H9 (cell line): ENCODE measurements around the gene CYP2J2. TPM values are rescaled to one million over a fixed set of nuclear protein-coding genes. Genes with fewer than 3 reads are reported as not detected.

ENCODE experiments used
- DNase-seq: peaks from one replicate; pipeline ENCODE4 v3.0.0-alpha.2; 2017
- H2AFZ ChIP-seq: one replicate; pipeline ENCODE4 v1.6.1; 2013; ENCODE audit warnings: mild to moderate bottlenecking, low read length, control low read depth, moderate library complexity
- H2AK5ac ChIP-seq: 2 replicates; pipeline ENCODE4 v1.6.1; 2013; ENCODE audit warnings: low read length, control low read depth, mixed read lengths; ENCODE audit not compliant: insufficient read length
- H2BK120ac ChIP-seq: one replicate; pipeline ENCODE4 v1.6.1; 2013; ENCODE audit warnings: low read depth, mild to moderate bottlenecking, low read length, control low read depth, inconsistent platforms; ENCODE audit not compliant: poor library complexity, severe bottlenecking
- H2BK12ac ChIP-seq: 2 replicates; pipeline ENCODE4 v1.6.1; 2013; ENCODE audit warnings: low read length, control low read depth, mixed read lengths, low read depth; ENCODE audit not compliant: insufficient read length
- H2BK15ac ChIP-seq: 2 replicates; pipeline ENCODE4 v1.6.1; 2013; ENCODE audit warnings: low read depth, low read length, control low read depth
- H2BK20ac ChIP-seq: one replicate; pipeline ENCODE4 v1.6.1; 2013; ENCODE audit warnings: low read depth, mild to moderate bottlenecking, low read length, control low read depth, inconsistent platforms; ENCODE audit not compliant: poor library complexity, severe bottlenecking
- H2BK5ac ChIP-seq: 2 replicates; pipeline ENCODE4 v1.6.1; 2013; ENCODE audit warnings: low read length, control low read depth, mixed read lengths; ENCODE audit not compliant: insufficient read length
- H3K14ac ChIP-seq: 2 replicates; pipeline ENCODE4 v1.6.1; 2013; ENCODE audit warnings: low read length, control low read depth; ENCODE audit not compliant: insufficient read depth
- H3K18ac ChIP-seq: 2 replicates; pipeline ENCODE4 v1.6.1; 2013; ENCODE audit warnings: low read depth, mild to moderate bottlenecking, mixed read lengths, low read length, control low read depth; ENCODE audit not compliant: insufficient read length
- H3K23ac ChIP-seq: 2 replicates; pipeline ENCODE4 v1.6.1; 2013; ENCODE audit warnings: low read length, control low read depth, mixed read lengths, low read depth; ENCODE audit not compliant: insufficient read length
- H3K23me2 ChIP-seq: 2 replicates; pipeline ENCODE4 v1.6.1; 2013; ENCODE audit warnings: low read depth, mild to moderate bottlenecking, mixed read lengths, low read length, control low read depth; ENCODE audit not compliant: insufficient read length, poor library complexity, severe bottlenecking
- H3K27ac ChIP-seq: 2 replicates; pipeline ENCODE4 v1.5.1; 2013; ENCODE audit warnings: low read length, control low read depth, mixed read lengths, low read depth; ENCODE audit not compliant: insufficient read length
- H3K27me3 ChIP-seq: 2 replicates; pipeline ENCODE4 v1.6.1; 2013; ENCODE audit warnings: low read length, control low read depth, inconsistent platforms; ENCODE audit not compliant: insufficient read depth
- H3K4ac ChIP-seq: 2 replicates; pipeline ENCODE4 v1.6.1; 2013; ENCODE audit warnings: low read depth, mild to moderate bottlenecking, control low read depth, inconsistent platforms, low read length, moderate library complexity
- H3K4me1 ChIP-seq: 2 replicates; pipeline ENCODE4 v1.6.1; 2013; ENCODE audit warnings: low read length, control low read depth, inconsistent platforms; ENCODE audit not compliant: insufficient read depth
- H3K4me2 ChIP-seq: 2 replicates; pipeline ENCODE4 v1.6.1; 2013; ENCODE audit warnings: low read length, control low read depth, mixed read lengths; ENCODE audit not compliant: insufficient read length, insufficient read depth
- H3K56ac ChIP-seq: 2 replicates; pipeline ENCODE4 v1.6.1; 2013; ENCODE audit warnings: low read depth, mild to moderate bottlenecking, mixed read lengths, low read length, control low read depth; ENCODE audit not compliant: insufficient read length
- H3K79me1 ChIP-seq: 2 replicates; pipeline ENCODE4 v1.6.1; 2013; ENCODE audit warnings: low read depth, mild to moderate bottlenecking, moderate library complexity, low read length, control low read depth, inconsistent platforms; ENCODE audit not compliant: insufficient read depth, poor library complexity, severe bottlenecking
- H3K79me2 ChIP-seq: 2 replicates; pipeline ENCODE4 v1.6.1; 2013; ENCODE audit warnings: low read length, control low read depth, inconsistent platforms; ENCODE audit not compliant: insufficient read depth
- H3K9ac ChIP-seq: 2 replicates; pipeline ENCODE4 v1.6.1; 2013; ENCODE audit warnings: low read length, control low read depth, mixed read lengths; ENCODE audit not compliant: insufficient read length; ENCODE audit errors: extremely low read depth
- H3K9me3 ChIP-seq: one replicate; pipeline ENCODE4 v1.6.1; 2013; ENCODE audit warnings: low read depth, low read length, inconsistent platforms; ENCODE audit not compliant: control insufficient read depth
- H3T11ph ChIP-seq: one replicate; pipeline ENCODE4 v1.6.1; 2013; ENCODE audit warnings: mild to moderate bottlenecking, low read length, control low read depth, inconsistent platforms
- H4K20me1 ChIP-seq: one replicate; pipeline ENCODE4 v1.6.1; 2013; ENCODE audit not compliant: control insufficient read depth, insufficient read length, insufficient read depth
- H4K5ac ChIP-seq: 2 replicates; pipeline ENCODE4 v1.6.1; 2013; ENCODE audit warnings: low read depth, mild to moderate bottlenecking, mixed read lengths, low read length, control low read depth; ENCODE audit not compliant: insufficient read length
- H4K8ac ChIP-seq: replicated peaks from 2 replicates; pipeline ENCODE4 v1.6.1; 2013; ENCODE audit warnings: low read length, control low read depth, mixed read lengths, low read depth; ENCODE audit not compliant: insufficient read length
- H4K91ac ChIP-seq: 2 replicates; pipeline ENCODE4 v1.6.1; 2013; ENCODE audit warnings: low read depth, mild to moderate bottlenecking, moderate library complexity, mixed read lengths, low read length, control low read depth; ENCODE audit not compliant: insufficient read length
- H3K27ac Mint-ChIP-seq, 3 experiments: 2 replicates in 2 of 3; 3 replicates in 1 of 3; pipeline ENCODE4 v1.8.0; 2020 to 2021; ENCODE audit warnings: mixed read lengths in 3 of 3, mild to moderate bottlenecking in 1 of 3, moderate library complexity in 1 of 3
- H3K27me3 Mint-ChIP-seq: 2 replicates; pipeline ENCODE4 v1.8.0; 2021; ENCODE audit warnings: low read depth, mild to moderate bottlenecking, moderate library complexity, mixed read lengths
- H3K36me3 Mint-ChIP-seq, 3 experiments: 2 replicates in 2 of 3; 3 replicates in 1 of 3; pipeline ENCODE4 v1.8.0; 2020 to 2021; ENCODE audit warnings: low read depth in 3 of 3, mixed read lengths in 3 of 3; ENCODE audit not compliant: insufficient read depth in 1 of 3
- H3K4me1 Mint-ChIP-seq, 2 experiments: 2 replicates each; pipeline ENCODE4 v1.8.0; 2020; ENCODE audit warnings: mixed read lengths in 2 of 2
- H3K4me3 Mint-ChIP-seq, 2 experiments: 2 replicates in 1 of 2; 3 replicates in 1 of 2; pipeline ENCODE4 v1.8.0; 2020 to 2021; ENCODE audit warnings: mild to moderate bottlenecking in 2 of 2, mixed read lengths in 2 of 2, moderate library complexity in 1 of 2
- H3K9me3 Mint-ChIP-seq, 2 experiments: 2 replicates in 1 of 2; 3 replicates in 1 of 2; pipeline ENCODE4 v1.8.0; 2020; ENCODE audit warnings: mild to moderate bottlenecking in 2 of 2, mixed read lengths in 2 of 2, moderate library complexity in 1 of 2
- CTCF ChIP-seq: fragments of 200-600 bp; sonication (generic); conservative IDR thresholded peaks from 3 replicates; pipeline ENCODE4 v1.8.0; 2021; ENCODE audit warnings: antibody characterized with exemption, mild to moderate bottlenecking
- WGBS: extraction: QIAGEN DNeasy Blood & Tissue Kit; methylation state at CpG from one replicate; pipeline ENCODE4 v1.1.7; 2013; ENCODE audit warnings: missing lambda C conversion rate, low lambda C conversion rate, mixed read lengths; ENCODE audit not compliant: insufficient read length; ENCODE audit errors: extremely low coverage; 5-methylcytosine and 5-hydroxymethylcytosine counted together
- total RNA-seq: library from RNA; stranded (reverse); gene quantifications from 2 replicates; pipeline ENCODE4 v1.2.1, GENCODE V29; 2021

The CYP2J2 gene
- total RNA-seq, 1 experiment from 2014 or later = 0.57 TPM

DNA sequence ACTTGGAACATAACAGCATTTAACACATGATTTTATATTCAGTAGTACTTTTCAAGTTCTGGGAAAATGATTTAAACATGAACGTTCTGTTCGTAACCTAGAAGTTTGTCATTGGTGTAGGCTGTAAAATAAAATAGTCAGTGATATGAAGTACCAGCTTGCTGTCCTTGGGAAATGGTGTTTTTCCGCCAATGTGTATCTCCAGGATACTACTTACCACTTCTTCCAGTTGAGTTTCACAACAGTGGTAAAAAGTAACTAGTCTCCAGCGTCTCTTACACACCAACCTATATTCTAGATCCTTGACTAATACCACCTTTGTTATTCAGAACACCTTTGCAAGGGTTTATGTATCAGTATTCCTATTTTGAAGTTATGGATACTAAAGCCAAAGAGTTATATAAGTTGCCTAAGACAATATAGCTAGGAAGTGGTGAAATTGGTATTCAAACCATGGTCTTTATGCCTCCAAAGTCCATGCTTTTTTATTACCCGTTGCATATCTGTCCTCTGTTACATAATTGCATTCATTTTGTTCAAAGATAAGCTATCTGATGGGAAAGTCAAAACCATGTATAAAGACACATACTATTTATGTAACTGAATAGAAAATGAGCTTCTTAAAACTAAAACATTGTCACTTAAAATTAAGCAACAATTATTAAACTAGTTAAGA is 68.8 kb downstream of the CYP2J2 start:
- Histone ChIP-seq H3K18ac (no peak overlapping the region), H3K27ac (no peak overlapping the region), H4K8ac (no peak overlapping the region), H4K5ac (no peak overlapping the region), H3K14ac (no peak overlapping the region), H2BK20ac (no peak overlapping the region), H3K79me2 (no peaks in the 10 kb centered on the region), H2BK5ac (no peak overlapping the region), H3K79me1 (peaks cover 4% of the 10 kb centered on the region), H4K20me1 (no peaks in the 10 kb centered on the region), H3K23ac (no peak overlapping the region), H3K9ac (no peak overlapping the region), H4K91ac (no peak overlapping the region), H3K23me2 (no peaks in the 10 kb centered on the region), H2BK120ac (no peak overlapping the region), H3K4me2 (no peak overlapping the region), H3K4me1 (no peaks in the 10 kb centered on the region), H3K9me3 (no peaks in the 10 kb centered on the region), H3K27me3 (no peaks in the 10 kb centered on the region), H2AK5ac (no peak overlapping the region), H3K56ac (no peak overlapping the region), H3K4ac (no peak overlapping the region), H2BK15ac (no peak overlapping the region), H2AFZ (no peak overlapping the region), H2BK12ac (no peak overlapping the region), H3T11ph (no peak overlapping the region)
- WGBS = no CpG with 5 or more reads among the region's 5 CpGs
- H3K36me3 Mint-ChIP-seq = peaks cover 6 to 20% (median 16%) of the 10 kb centered on the region in 3 experiments
- no peak overlapping the region for H3K4me3 Mint-ChIP-seq
- no peak for DNase-seq
- H3K4me1 Mint-ChIP-seq = peaks cover 7 to 8% of the 10 kb centered on the region in 2 experiments; a peak in 2 of 4 replicates
- TF ChIP-seq CTCF = no peak
- peaks cover 3% of the 10 kb centered on the region in 2 experiments; a peak in 1 of 5 replicates for H3K9me3 Mint-ChIP-seq
- no peak overlapping the region for H3K27ac Mint-ChIP-seq
- no peaks in the 10 kb centered on the region for H3K27me3 Mint-ChIP-seq
